ENCODE data around the gene CYP11A1.

The CYP11A1 gene

GRCh38 chr15:74295800-74296199 lies 71.6 kb downstream of the CYP11A1 start:
- no peak for DNase-seq

- DNase-seq = no peak
Observed at GRCh38 chr15:74294010-74294409, 73.4 kb downstream of the CYP11A1 start.

- no peak for DNase-seq
Observed at GRCh38 chr15:74293021-74293810, 74.2 kb downstream of the CYP11A1 start.

GRCh38 chr15:74291101-74292071 lies 76.1 kb downstream of the CYP11A1 start:
- DNase-seq = peak; percentile 9 to 49

- no peak for DNase-seq
Observed at GRCh38 chr15:74290645-74291044, 76.8 kb downstream of the CYP11A1 start.

GRCh38 chr15:74289671-74290070 lies 77.8 kb downstream of the CYP11A1 start:
- no peak for DNase-seq
